Measurements from ENCODE around the gene RASSF3.
"Not testable (repeated sequence)": the region's sequence is repeated elsewhere in the genome, so short reads cannot be mapped to it uniquely, and the experiment has no call there.

The RASSF3 gene

DNA sequence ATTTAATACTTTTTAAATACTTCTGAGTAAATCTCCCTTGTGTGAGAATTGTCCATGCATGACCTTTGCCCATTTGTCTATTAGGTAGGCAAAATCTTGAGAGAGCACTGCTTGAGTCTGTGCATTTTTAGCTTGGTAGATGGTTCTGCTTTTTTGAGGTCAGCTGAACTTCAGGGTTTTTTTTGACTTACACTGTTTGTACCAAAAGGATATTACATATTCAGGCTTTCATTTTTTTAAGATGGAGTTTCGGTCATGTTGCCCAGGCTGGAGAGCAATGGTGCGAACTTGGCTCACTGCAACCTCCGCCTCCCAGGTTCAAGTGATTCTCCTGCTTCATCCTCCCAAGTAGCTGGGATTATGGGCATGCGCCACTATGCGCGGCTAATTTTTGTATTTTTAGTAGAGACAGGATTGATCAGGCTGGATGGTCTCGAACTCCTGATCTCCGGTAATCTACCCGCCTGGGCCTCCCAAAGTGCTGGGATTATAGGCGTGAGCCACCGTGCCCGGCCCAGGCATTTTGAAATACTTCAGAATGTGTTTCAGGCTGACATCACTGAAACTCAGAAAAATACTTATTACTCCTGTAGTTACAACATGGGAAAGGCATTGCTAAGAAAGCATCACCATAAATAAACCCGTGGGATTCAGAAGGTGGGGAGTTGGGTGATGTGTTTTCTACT is 11.1 kb downstream of the RASSF3 start:
- H3K4me3 ChIP-seq (ENCODE audit: low read depth, low read length), result peak overlapping the region; percentile 29
- no peak for TF ChIP-seq CTCF (IDR thresholded peaks at IDR 0.05; ENCODE audit: borderline replicate concordance, insufficient read depth, low read depth, low read length)

- no peak overlapping the region for H3K4me3 ChIP-seq (ENCODE audit: low read depth, low read length)
- no peak for TF ChIP-seq CTCF (IDR thresholded peaks at IDR 0.05; ENCODE audit: borderline replicate concordance, insufficient read depth, low read depth, low read length)
These were observed 13.7 kb downstream of the RASSF3 start for GRCh38 chr12:64624035-64624434.

DNA sequence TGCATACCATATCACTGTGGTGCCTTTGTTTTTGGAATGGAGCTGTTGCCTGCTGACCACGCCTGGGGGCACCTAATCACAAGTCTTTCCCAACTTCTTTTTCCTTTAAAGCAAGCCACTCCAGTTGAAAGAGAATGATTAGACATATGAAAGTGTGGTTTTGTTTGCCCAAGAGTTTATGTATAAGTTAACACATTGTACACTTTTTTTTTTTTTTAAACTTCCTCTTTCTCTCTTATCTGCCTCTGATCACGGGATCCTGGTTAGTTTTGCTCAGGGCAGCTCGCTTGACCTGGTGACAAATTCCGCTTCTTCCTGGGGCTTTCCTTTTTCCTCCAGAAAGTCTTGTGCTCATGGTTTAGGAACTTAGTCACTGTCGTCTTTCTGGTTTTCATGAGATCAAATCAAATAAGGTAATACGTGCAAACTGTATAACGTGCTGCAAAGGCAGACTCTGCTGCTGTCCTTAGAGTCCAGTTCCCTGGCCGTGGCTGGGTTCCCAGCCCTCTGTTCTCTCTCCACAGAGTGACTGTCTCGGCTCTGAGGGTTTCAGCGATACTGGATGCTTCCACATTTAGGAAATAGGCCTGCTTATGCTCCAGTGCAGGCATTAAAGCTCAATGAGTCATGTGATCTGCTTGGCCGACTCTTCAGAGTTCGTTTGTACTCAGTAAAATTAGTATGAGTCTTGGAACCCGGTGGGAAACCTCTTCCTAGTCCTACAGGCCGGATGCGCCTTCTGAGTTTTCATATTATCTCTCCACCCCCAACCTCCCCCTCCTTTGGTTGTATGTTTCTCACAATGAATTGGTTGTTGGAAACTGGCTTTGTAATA is 15.2 kb downstream of the RASSF3 start:
- TF ChIP-seq CTCF (IDR thresholded peaks at IDR 0.05; ENCODE audit: borderline replicate concordance, insufficient read depth, low read depth, low read length), result no peak
- H3K4me3 ChIP-seq (ENCODE audit: low read depth, low read length), result peak overlapping the region; percentile 12

GRCh38 chr12:64626588-64626987 is 16.3 kb downstream of the RASSF3 start:
- H3K4me3 ChIP-seq (ENCODE audit: low read depth, low read length), result not testable (repeated sequence)

- no peak overlapping the region for H3K4me3 ChIP-seq (ENCODE audit: low read depth, low read length)
- TF ChIP-seq CTCF (IDR thresholded peaks at IDR 0.05; ENCODE audit: borderline replicate concordance, insufficient read depth, low read depth, low read length), result no peak
These were observed 17.5 kb downstream of the RASSF3 start for GRCh38 chr12:64627771-64628170.

GRCh38 chr12:64631197-64631596 is 20.9 kb downstream of the RASSF3 start:
- TF ChIP-seq CTCF (IDR thresholded peaks at IDR 0.05; ENCODE audit: borderline replicate concordance, insufficient read depth, low read depth, low read length), result no peak
- no peak overlapping the region for H3K4me3 ChIP-seq (ENCODE audit: low read depth, low read length)

DNA sequence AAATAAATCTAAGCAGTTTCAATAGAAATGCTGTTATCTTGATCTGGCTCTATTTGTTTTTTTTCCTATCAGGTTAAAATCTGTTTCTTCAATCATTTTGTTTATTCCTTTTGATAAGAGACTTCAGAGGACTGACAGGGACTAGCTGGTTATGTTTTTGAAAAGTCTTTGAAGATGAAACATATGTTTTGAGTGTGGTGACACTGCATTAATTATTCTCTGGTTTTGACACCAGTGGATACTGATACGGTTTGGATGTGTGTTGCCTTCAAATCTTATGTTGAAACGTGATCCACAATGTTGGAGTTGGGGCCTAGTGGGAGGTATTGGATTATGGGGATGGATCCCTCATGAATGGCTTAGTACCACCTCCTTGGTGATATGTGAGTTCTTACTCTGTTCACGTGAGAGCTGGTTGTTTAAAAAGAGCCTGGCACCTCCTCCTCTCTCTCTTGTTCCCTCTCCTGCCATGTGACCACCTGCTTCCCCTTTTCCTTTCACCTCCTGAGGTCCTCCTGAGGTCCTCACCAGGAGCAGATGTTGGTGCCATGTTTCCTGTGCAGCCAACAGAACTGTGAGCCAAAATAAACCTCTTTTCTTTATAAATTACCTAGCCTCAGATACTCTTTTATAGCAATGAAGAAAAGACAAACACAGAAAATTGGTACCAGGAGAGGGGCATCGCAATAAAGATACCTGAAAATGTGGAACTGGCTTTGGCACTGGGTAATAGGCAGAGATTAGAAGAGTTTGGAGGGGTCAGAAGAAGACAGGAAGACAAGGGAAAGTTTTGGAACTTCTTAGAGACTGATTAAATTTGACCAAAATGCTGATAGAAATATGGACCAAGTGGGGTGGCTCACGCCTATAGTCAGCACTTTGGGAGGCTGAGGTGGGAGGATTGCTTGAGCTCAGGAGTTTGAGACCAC is 23.0 kb downstream of the RASSF3 start:
- TF ChIP-seq CTCF (IDR thresholded peaks at IDR 0.05; ENCODE audit: borderline replicate concordance, insufficient read depth, low read depth, low read length), result no peak
- H3K4me3 ChIP-seq (ENCODE audit: low read depth, low read length), result no peak overlapping the region
